Heart left ventricle (tissue), 13 donors: ENCODE results near the gene MAGEB10.

ENCODE experiments used
- CTCF ChIP-seq, 12 donors: fragments of 200-600 bp; sonication (generic) in 4 of 12; IDR thresholded peaks; one replicate each; pipeline versions ENCODE4 v1.5.0 to v1.8.0; 2018 to 2022; ENCODE audit warnings: antibody characterized with exemption in 12 of 12, mild to moderate bottlenecking in 5 of 12
- POLR2A ChIP-seq, 2 donors: fragments of 450-650 bp; IDR thresholded peaks; one replicate each; pipeline ENCODE4 v1.6.1; 2017; ENCODE audit warnings: antibody characterized with exemption in 2 of 2, mild to moderate bottlenecking in 2 of 2, moderate library complexity in 2 of 2
- donor health status: ischemic (EF 13 %, LVEDD 7.1; RV severe dilation, severe dysfunction).
- donor health status: DM: no; HTN: yes; CAD: no.
- donor health status: DM: no; HTN: no; CAD: no.
- donor health status: ischemic (EF 25% LVEDD 6.9; RV normal size, moderate dysfunction).
- donor health status: ischemic (EF 25% LVEDD 5.7; RV mildly dilated, moderate dysfunction).
- donor health status: ischemic (EF 35%, LVEDD 5.7; RV mildly dilated, moderate dysfunction).
- donor health status: nonischemic (EF 11% LVEDD 7.7; RV severe dilation, severe dysfunction).
- donor health status: DM: yes; HTN: yes; CAD: no.
- donor health status: PGD.
- donor health status: ischemic (EF 29% LVEDD 5.4; RV normal size, mild dysfunction).
- donor health status: nonischemic (EF 23%, LVEDD 6.1; RV moderate dilation, normal function).

- no peak for TF ChIP-seq CTCF (IDR thresholded peaks at IDR 0.05)
- no peak for TF ChIP-seq POLR2A (IDR thresholded peaks at IDR 0.05)
These were observed 33.1 kb downstream of the MAGEB10 start for GRCh38 chrX:27840881-27841280.
